Activated T-helper 17 cell treated with anti-CD3 and anti-CD28 coated beads, Interleukin-2, amount 50 U/mL, for 72 hours (primary cell): ENCODE results near the gene MRC2. TPM values are rescaled to one million over a fixed set of nuclear protein-coding genes. Genes with fewer than 3 reads are reported as not detected.

ENCODE experiments used
- ATAC-seq: fragments of 150-1000 bp; cut with Tn5 transposase; replicated peaks from 2 replicates; pipeline ENCODE4 v1.10.0; 2021; ENCODE audit warnings: mild to moderate bottlenecking, moderate library complexity
- H3K27ac Mint-ChIP-seq: one replicate; pipeline ENCODE4 v1.8.0; 2022; ENCODE audit warnings: mixed read lengths
- H3K27me3 Mint-ChIP-seq: one replicate; pipeline ENCODE4 v1.8.0; 2022; ENCODE audit warnings: mixed read lengths
- H3K36me3 Mint-ChIP-seq: one replicate; pipeline ENCODE4 v1.8.0; 2022; ENCODE audit warnings: low read depth, mild to moderate bottlenecking, mixed read lengths
- H3K4me1 Mint-ChIP-seq: one replicate; pipeline ENCODE4 v1.8.0; 2022; ENCODE audit warnings: mixed read lengths
- H3K4me3 Mint-ChIP-seq: one replicate; pipeline ENCODE4 v1.8.0; 2022; ENCODE audit warnings: mild to moderate bottlenecking, mixed read lengths
- H3K9me3 Mint-ChIP-seq: one replicate; pipeline ENCODE4 v1.8.0; 2022; ENCODE audit warnings: mixed read lengths
- total RNA-seq, 2 donors: library from RNA; stranded (reverse); gene quantifications; one replicate each; pipeline ENCODE4 v1.2.3, GENCODE V29; 2022

Gene MRC2
- total RNA-seq, 2 donors from 2014 or later: 21.0 to 22.2 TPM

DNA sequence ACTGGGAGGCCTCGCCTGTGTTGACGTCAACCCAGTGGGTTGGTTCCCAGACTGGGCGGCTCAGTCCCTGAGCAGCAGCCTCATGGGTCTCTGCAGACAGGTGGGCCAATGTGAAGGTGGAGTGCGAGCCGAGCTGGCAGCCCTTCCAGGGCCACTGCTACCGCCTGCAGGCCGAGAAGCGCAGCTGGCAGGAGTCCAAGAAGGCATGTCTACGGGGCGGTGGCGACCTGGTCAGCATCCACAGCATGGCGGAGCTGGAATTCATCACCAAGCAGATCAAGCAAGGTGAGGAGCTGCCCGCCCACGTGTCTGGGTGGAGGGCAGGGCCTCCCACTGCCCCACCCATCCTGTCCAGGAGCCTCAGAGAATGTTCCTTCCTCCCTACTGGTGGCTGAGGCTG lies 44.1 kb downstream of the MRC2 start:
- H3K27me3 Mint-ChIP-seq: no peaks in the 10 kb centered on the region
- no peak for ATAC-seq
- no peak overlapping the region for H3K4me3 Mint-ChIP-seq
- no peak overlapping the region for H3K27ac Mint-ChIP-seq
- no peaks in the 10 kb centered on the region for H3K9me3 Mint-ChIP-seq
- H3K36me3 Mint-ChIP-seq: no peaks in the 10 kb centered on the region
- peaks cover 5% of the 10 kb centered on the region for H3K4me1 Mint-ChIP-seq

DNA sequence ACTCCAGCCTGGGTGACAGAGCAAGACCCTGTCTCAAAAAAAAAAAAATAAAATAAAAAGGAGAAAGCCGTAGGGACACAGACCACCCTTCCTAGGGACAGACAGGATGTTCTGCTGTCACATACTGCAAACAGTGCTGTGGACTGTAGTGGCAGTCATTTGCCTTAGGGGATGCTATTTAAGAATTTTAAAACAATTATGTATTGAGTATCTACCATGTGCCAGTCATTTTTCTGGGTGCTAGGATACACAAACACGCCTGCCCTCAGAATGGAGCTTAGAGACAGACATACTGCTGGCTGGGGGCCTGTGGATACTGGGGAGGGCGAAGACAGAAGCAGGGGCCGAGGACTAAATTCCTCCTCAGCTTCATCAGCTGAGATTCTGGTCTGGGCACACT lies 45.5 kb downstream of the MRC2 start:
- H3K27me3 Mint-ChIP-seq: no peaks in the 10 kb centered on the region
- H3K36me3 Mint-ChIP-seq: no peaks in the 10 kb centered on the region
- no peak overlapping the region for H3K27ac Mint-ChIP-seq
- no peak for ATAC-seq
- H3K4me1 Mint-ChIP-seq: peaks cover 5% of the 10 kb centered on the region
- H3K4me3 Mint-ChIP-seq: no peak overlapping the region
- no peaks in the 10 kb centered on the region for H3K9me3 Mint-ChIP-seq

DNA sequence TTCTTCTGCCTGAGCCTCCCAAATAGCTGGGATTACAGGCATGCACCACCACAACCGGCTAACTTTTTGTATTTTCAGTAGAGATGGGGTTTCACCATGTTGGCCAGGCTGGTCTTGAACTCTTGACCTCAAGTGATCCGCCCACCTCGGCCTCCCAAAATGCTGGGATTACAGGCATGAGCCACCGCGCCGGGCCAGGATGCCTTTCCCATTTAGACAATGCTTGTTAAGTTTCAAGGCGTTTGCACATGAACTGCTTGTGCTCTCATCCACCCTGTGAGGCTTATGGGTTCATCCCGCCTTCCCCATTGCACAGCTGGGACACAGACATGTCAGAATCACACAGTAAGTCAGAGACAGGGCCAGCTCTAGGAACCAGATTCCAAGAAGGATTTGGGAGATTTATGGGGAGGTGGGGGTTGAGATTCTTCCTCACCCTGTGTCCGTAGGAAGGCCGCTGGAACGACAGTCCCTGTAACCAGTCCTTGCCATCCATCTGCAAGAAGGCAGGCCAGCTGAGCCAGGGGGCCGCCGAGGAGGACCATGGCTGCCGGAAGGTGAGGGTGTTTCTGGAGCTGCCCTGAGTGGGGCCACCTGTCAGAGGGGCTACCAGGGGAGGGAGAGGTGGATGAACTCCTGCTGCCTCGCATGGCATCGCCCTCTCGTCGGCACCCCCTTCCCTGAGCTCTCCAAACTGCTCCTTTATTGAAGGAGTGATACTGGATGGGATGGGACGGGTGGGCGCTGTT lies 46.3 kb downstream of the MRC2 start:
- Mint-ChIP-seq H3K4me1 (peaks cover 5% of the 10 kb centered on the region), H3K27ac (no peak overlapping the region)

DNA sequence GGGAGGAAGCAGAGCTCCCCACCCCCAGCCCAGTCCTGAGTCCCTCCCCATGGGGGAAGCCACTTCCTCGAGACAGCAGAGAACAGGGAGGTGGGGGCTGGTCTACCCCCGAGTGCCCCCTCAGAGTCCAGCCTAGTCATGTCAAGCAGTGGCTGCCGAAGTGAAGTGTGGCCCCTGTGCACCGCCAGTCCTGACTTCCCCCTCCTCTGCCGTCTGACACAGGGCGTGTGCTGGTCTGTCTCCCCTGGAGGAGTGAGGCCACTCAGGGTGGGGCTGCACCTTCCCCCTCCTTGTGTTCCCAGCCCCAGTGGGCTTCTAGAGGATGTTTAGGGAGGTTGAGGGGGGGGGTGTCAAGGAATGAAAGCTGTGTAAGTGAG lies 46.9 kb downstream of the MRC2 start:
- ATAC-seq: no peak
- peaks cover 5% of the 10 kb centered on the region for H3K4me1 Mint-ChIP-seq
- no peaks in the 10 kb centered on the region for H3K9me3 Mint-ChIP-seq
- no peaks in the 10 kb centered on the region for H3K27me3 Mint-ChIP-seq
- no peaks in the 10 kb centered on the region for H3K36me3 Mint-ChIP-seq
- H3K4me3 Mint-ChIP-seq: no peak overlapping the region
- no peak overlapping the region for H3K27ac Mint-ChIP-seq

More for the DNA sequence above, 46.3 kb downstream of the MRC2 start:
- no peaks in the 10 kb centered on the region for H3K36me3 Mint-ChIP-seq
- H3K9me3 Mint-ChIP-seq: no peaks in the 10 kb centered on the region
- no peak overlapping the region for H3K4me3 Mint-ChIP-seq
- no peak for ATAC-seq
- no peaks in the 10 kb centered on the region for H3K27me3 Mint-ChIP-seq

DNA sequence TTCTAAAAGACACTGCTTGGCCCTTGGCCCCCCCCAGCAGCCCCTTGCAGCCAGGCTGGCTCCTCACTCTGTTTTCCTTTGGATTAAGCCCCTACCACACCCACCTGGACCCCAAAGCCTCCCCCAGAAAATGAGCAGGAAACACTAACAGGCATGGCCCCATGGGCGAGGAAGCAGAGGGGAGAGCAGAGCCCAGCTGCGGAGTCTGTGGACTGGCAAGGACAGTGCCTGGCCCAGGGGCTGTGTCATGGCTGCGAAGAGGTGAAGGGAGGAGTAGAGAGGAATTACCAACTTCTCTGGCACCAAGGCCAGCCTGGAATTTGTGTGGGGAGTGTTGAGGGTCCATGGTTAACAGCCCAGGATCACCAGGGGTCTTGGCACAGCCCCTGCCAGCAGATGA lies 47.4 kb downstream of the MRC2 start:
- Mint-ChIP-seq H3K9me3 (no peaks in the 10 kb centered on the region), H3K36me3 (no peaks in the 10 kb centered on the region), H3K27ac (no peak overlapping the region), H3K27me3 (no peaks in the 10 kb centered on the region), H3K4me1 (peaks cover 5% of the 10 kb centered on the region), H3K4me3 (no peak overlapping the region)
- no peak for ATAC-seq

DNA sequence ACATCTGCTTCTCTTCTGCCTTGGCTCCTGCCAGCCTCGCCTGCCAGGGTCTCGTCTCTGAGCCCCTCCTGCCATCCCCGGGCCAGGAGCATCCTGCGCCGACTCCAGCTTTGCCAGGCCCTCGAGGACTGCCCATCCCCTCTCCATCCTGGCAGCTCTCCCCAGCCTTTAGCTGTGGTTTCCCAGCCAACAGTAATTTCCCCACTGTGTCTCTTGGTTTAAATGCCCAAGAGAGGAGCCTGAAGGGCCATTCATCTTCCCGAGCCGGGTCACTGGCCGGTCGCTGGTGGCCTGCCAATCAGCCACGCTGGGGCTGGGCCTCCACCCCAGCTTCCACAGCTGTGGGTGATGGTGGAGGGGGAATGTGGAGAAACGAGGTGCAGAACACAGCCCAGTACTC lies 47.8 kb downstream of the MRC2 start:
- H3K27me3 Mint-ChIP-seq: no peaks in the 10 kb centered on the region
- no peak overlapping the region for H3K4me3 Mint-ChIP-seq
- H3K27ac Mint-ChIP-seq: no peak overlapping the region
- H3K36me3 Mint-ChIP-seq: no peaks in the 10 kb centered on the region
- H3K9me3 Mint-ChIP-seq: no peaks in the 10 kb centered on the region
- no peak for ATAC-seq
- H3K4me1 Mint-ChIP-seq: peaks cover 5% of the 10 kb centered on the region

DNA sequence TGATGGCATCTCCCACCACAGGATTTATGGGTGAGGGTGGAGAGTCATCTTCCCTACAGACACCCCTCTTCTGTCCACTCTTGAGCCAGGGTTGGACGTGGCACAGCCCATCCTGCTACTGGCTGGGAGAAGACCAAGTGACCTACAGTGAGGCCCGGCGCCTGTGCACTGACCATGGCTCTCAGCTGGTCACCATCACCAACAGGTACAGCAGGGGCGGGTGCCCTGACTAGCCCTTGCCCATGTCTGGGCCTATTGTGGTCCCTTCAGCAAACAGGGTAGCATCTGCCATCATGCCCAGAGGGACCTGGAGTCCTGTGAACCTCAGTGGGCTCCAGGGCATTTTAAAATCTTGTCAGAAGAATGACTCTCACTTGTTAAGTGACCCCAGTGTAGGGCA lies 48.2 kb downstream of the MRC2 start:
- Mint-ChIP-seq H3K4me1 (peaks cover 5% of the 10 kb centered on the region), H3K4me3 (no peak overlapping the region), H3K36me3 (no peaks in the 10 kb centered on the region), H3K27me3 (no peaks in the 10 kb centered on the region), H3K9me3 (no peaks in the 10 kb centered on the region), H3K27ac (no peak overlapping the region)
- ATAC-seq: no peak

DNA sequence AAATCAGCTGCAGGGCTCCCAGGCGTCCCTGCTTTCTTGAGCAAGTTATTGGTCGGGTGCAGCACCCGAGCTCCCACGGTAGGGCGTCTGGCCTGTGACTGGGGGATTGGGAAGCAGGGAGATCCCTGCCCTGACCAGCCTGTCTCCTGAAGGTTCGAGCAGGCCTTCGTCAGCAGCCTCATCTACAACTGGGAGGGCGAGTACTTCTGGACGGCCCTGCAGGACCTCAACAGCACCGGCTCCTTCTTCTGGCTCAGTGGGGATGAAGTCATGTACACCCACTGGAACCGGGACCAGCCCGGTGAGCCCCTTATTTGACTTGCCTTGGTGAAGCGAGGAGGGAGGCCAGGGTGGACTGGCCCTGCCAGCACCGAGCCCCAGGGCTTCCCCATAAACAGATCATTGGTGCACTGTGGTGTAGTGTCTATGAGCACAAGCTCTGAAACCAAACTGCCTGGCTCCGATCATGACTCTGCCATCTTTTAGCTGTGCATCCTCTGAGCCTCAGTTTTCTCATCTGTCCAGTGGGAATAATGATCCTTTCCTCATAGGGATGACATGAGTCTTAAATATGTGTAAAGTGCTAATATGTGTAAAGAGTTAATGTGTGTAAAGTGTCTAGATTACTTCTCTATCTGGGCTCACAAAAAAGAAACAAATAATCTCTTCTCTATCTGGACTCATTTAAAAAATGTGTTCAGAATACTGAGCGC lies 48.9 kb downstream of the MRC2 start:
- no peaks in the 10 kb centered on the region for H3K36me3 Mint-ChIP-seq
- peaks cover 5% of the 10 kb centered on the region for H3K4me1 Mint-ChIP-seq
- no peak overlapping the region for H3K4me3 Mint-ChIP-seq
- no peak for ATAC-seq
- H3K27ac Mint-ChIP-seq: no peak overlapping the region
- no peaks in the 10 kb centered on the region for H3K27me3 Mint-ChIP-seq
- H3K9me3 Mint-ChIP-seq: no peaks in the 10 kb centered on the region

DNA sequence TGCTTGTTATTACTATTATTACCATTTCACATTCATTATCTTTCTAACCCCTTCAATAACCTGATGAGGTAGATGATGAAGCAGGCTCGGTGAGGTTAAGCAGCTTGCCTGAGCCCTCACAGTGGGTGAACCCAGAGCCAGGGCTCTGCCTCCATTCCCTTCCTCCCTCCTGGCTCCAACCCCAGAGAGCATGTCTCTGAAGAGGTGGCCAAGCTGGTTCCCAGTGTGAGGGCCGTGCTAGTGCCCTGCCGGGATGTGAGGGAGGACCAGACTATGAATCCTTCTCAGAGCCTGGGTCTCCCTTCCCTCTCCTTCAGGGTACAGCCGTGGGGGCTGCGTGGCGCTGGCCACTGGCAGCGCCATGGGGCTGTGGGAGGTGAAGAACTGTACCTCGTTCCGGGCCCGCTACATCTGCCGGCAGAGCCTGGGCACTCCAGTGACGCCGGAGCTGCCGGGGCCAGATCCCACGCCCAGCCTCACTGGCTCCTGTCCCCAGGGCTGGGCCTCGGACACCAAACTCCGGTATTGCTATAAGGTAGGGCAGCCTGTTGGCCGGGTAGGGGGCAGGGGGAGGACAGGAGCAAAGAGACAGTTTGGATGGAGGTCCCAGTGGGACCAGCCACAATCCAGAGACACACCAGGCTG lies 49.6 kb downstream of the MRC2 start:
- H3K27ac Mint-ChIP-seq: no peak overlapping the region
- peaks cover 3% of the 10 kb centered on the region for H3K4me1 Mint-ChIP-seq
- no peaks in the 10 kb centered on the region for H3K9me3 Mint-ChIP-seq
- no peaks in the 10 kb centered on the region for H3K27me3 Mint-ChIP-seq
- H3K36me3 Mint-ChIP-seq: no peaks in the 10 kb centered on the region
- no peak overlapping the region for H3K4me3 Mint-ChIP-seq
- no peak for ATAC-seq

DNA sequence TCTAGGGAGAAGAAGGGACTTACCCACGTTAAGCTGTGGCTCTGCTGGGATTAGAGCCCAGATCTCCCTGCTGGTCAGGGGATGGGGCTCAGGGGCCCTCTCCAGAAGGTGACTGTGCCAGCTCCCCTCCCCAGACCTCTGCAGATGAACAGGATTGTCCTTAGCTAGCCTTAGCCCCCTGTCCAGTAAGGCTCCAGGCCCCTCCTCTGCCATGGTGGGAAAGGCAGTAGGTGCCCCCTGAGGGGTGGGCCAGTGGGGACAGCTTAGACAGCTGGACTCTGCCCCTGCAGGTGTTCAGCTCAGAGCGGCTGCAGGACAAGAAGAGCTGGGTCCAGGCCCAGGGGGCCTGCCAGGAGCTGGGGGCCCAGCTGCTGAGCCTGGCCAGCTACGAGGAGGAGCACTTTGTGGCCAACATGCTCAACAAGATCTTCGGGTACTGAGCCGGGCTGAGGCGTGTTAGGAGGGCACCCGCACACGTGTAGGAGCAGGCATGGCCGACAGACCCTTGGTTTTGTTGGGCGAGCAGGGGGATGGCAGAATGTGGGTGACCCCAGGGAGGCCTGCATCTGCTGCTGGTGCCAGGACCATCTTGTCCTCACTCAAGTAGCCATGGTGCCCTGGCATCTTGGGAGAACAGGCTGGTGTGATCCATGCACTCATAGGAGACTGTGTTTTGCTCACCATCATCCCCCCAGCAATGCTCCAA lies 50.9 kb downstream of the MRC2 start:
- no peak for ATAC-seq
- H3K27ac Mint-ChIP-seq: no peak overlapping the region
- no peaks in the 10 kb centered on the region for H3K27me3 Mint-ChIP-seq
- H3K36me3 Mint-ChIP-seq: no peaks in the 10 kb centered on the region
- no peak overlapping the region for H3K4me3 Mint-ChIP-seq
- H3K9me3 Mint-ChIP-seq: no peaks in the 10 kb centered on the region
- no peaks in the 10 kb centered on the region for H3K4me1 Mint-ChIP-seq

DNA sequence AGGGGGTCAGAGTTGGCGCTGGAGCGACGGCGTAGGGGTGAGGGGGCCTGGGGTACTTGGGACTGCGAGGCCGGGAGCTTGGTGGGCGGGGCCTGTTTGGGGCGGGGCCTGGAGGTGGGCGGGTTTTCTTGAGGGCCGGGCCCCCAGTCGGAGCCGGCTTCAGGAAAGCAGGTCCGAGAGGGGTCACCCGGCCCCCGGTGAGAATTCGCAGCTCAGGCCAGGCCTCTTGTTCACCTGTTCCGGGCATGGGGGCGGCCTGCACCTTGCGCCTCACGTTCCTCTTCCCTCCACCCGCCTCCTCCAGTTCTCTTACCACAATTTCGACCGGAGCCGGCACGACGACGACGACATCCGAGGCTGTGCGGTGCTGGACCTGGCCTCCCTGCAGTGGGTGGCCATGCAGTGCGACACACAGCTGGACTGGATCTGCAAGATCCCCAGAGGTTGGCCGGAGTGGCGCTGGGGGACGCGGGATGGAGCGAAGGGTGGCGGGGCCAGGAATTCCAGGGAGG lies 52.5 kb downstream of the MRC2 start:
- H3K9me3 Mint-ChIP-seq: no peaks in the 10 kb centered on the region
- H3K36me3 Mint-ChIP-seq: no peaks in the 10 kb centered on the region
- no peak for ATAC-seq
- no peak overlapping the region for H3K4me3 Mint-ChIP-seq
- no peaks in the 10 kb centered on the region for H3K27me3 Mint-ChIP-seq
- no peaks in the 10 kb centered on the region for H3K4me1 Mint-ChIP-seq
- H3K27ac Mint-ChIP-seq: no peak overlapping the region

DNA sequence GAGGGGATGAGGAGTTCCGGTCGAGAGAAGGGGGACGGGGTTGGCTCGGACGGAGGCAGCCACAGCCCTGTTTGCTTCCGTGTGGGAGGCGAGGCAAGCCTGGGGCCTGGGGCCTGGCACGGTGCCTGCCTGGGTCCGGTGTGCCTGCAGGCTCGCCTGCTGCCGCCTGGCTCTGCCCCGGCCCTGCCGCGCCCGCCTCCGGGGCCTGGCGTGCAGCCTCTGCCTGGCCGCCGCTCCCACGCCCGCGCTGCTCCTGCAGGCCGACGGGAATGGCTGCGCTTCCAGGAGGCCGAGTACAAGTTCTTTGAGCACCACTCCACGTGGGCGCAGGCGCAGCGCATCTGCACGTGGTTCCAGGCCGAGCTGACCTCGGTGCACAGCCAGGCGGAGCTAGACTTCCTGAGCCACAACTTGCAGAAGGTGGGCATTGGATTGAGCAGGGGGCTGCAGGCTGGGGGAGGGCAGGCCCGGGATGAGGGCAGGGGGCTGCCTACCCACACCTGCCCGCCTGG lies 53.1 kb downstream of the MRC2 start:
- no peaks in the 10 kb centered on the region for H3K36me3 Mint-ChIP-seq
- H3K9me3 Mint-ChIP-seq: no peaks in the 10 kb centered on the region
- peaks cover 5% of the 10 kb centered on the region for H3K4me1 Mint-ChIP-seq
- ATAC-seq: no peak
- H3K27me3 Mint-ChIP-seq: no peaks in the 10 kb centered on the region
- no peak overlapping the region for H3K4me3 Mint-ChIP-seq
- no peak overlapping the region for H3K27ac Mint-ChIP-seq

DNA sequence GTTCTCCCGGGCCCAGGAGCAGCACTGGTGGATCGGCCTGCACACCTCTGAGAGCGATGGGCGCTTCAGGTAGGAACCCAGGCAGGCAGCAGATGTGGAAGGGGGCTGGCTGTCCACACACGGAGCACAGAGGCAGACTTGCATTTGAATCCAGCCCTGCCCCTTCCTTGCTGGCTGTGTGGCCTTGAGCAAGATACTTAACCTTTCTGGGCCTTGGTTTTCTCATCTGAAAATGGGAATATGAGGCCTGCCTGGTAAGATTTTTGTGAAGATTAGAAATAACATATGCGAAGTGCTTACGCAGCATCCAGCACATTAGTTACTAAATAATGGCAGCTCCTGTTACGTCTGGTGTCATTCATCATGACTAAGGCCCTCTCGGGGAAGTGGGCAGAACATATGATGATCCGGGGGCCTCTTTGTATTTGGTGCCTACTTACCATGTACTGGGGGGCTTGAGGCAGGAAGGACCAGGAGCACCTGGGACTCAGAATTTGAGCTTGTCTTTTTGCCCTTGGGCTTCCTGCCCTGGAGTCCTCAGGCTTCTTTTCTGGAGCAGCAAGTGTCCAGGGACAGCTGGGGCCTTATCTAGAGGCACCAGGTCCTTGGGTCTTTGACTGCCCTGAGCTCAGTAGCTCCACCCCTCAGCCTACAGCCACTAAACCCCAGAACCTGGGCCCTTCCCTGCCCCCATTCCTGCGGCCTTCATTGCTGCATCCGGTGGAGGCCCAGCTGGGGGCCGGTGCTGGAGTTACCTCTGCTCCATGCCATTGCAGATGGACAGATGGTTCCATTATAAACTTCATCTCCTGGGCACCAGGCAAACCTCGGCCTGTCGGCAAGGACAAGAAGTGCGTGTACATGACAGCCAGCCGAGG lies 53.8 kb downstream of the MRC2 start:
- Mint-ChIP-seq H3K27me3 (no peaks in the 10 kb centered on the region), H3K36me3 (no peaks in the 10 kb centered on the region), H3K4me3 (no peak overlapping the region), H3K27ac (no peak overlapping the region), H3K4me1 (peaks cover 5% of the 10 kb centered on the region), H3K9me3 (no peaks in the 10 kb centered on the region)
- no peak for ATAC-seq
